Measurements from ENCODE around the gene CAGE1.
"Not testable (repeated sequence)": the region's sequence is repeated elsewhere in the genome, so short reads cannot be mapped to it uniquely, and the experiment has no call there.

Gene CAGE1

GRCh38 chr6:7410851-7411250, 21.3 kb upstream of the CAGE1 start:
- DNase-seq = no peak

GRCh38 chr6:7409740-7410139, 20.2 kb upstream of the CAGE1 start:
- DNase-seq = no peak

- DNase-seq = no peak
These were observed 17.2 kb upstream of the CAGE1 start for GRCh38 chr6:7406743-7407142.

- no peak for DNase-seq
These were observed 15.0 kb upstream of the CAGE1 start for GRCh38 chr6:7404546-7404945.

GRCh38 chr6:7402716-7403115, 13.2 kb upstream of the CAGE1 start:
- DNase-seq = no peak

- DNase-seq = no peak
These were observed 11.5 kb upstream of the CAGE1 start for GRCh38 chr6:7401075-7401474.

- DNase-seq = no peak
These were observed 2.9 kb upstream of the CAGE1 start for GRCh38 chr6:7392402-7392801.

GRCh38 chr6:7391151-7391550, 1.6 kb upstream of the CAGE1 start:
- DNase-seq = no peak

- peak in 1 of 56 donors; percentile 23 for DNase-seq
These were observed 810 bp upstream of the CAGE1 start for GRCh38 chr6:7390226-7390878.

GRCh38 chr6:7389162-7389450, 436 bp downstream of the CAGE1 start:
- no peak for DNase-seq

- DNase-seq = no peak
These were observed 8.4 kb downstream of the CAGE1 start for GRCh38 chr6:7381092-7381491.

GRCh38 chr6:7378740-7379139, 10.8 kb downstream of the CAGE1 start:
- DNase-seq = no peak

GRCh38 chr6:7377961-7378360, 11.6 kb downstream of the CAGE1 start:
- DNase-seq = no peak

GRCh38 chr6:7373739-7374138, 15.8 kb downstream of the CAGE1 start:
- DNase-seq = no peak

GRCh38 chr6:7367408-7367807, 22.1 kb downstream of the CAGE1 start:
- DNase-seq = no peak

GRCh38 chr6:7351916-7352315, 37.6 kb downstream of the CAGE1 start:
- DNase-seq = not testable (repeated sequence)

- DNase-seq = not testable (repeated sequence)
These were observed 39.0 kb downstream of the CAGE1 start for GRCh38 chr6:7350591-7350990.

GRCh38 chr6:7347551-7347997, 42.0 kb downstream of the CAGE1 start:
- not testable (repeated sequence) for DNase-seq

- not testable (repeated sequence) for DNase-seq
These were observed 44.6 kb downstream of the CAGE1 start for GRCh38 chr6:7344773-7345450.

- no peak for DNase-seq
These were observed 45.7 kb downstream of the CAGE1 start for GRCh38 chr6:7343546-7344475.

- DNase-seq = no peak
These were observed 47.4 kb downstream of the CAGE1 start for GRCh38 chr6:7341989-7342742.

- DNase-seq = no peak
These were observed 48.3 kb downstream of the CAGE1 start for GRCh38 chr6:7341271-7341670.
